Purkinje cell (primary cell): Measurements from ENCODE around the gene DPH5. TPM values are rescaled to one million over a fixed set of nuclear protein-coding genes. Genes with fewer than 3 reads are reported as not detected.

Source experiments
- polyA plus RNA-seq: library from polyadenylated mRNA; unstranded; fragments of >200 nt; fragmentation: Nextera tagmentation; gene quantifications from 2 replicates; pipeline ENCODE4 v1.2.1, GENCODE V29; 2014

DPH5 gene, protein sequence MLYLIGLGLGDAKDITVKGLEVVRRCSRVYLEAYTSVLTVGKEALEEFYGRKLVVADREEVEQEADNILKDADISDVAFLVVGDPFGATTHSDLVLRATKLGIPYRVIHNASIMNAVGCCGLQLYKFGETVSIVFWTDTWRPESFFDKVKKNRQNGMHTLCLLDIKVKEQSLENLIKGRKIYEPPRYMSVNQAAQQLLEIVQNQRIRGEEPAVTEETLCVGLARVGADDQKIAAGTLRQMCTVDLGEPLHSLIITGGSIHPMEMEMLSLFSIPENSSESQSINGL
- polyA plus RNA-seq, result 26.5 and 52.1 TPM in 2 replicates

DNA sequence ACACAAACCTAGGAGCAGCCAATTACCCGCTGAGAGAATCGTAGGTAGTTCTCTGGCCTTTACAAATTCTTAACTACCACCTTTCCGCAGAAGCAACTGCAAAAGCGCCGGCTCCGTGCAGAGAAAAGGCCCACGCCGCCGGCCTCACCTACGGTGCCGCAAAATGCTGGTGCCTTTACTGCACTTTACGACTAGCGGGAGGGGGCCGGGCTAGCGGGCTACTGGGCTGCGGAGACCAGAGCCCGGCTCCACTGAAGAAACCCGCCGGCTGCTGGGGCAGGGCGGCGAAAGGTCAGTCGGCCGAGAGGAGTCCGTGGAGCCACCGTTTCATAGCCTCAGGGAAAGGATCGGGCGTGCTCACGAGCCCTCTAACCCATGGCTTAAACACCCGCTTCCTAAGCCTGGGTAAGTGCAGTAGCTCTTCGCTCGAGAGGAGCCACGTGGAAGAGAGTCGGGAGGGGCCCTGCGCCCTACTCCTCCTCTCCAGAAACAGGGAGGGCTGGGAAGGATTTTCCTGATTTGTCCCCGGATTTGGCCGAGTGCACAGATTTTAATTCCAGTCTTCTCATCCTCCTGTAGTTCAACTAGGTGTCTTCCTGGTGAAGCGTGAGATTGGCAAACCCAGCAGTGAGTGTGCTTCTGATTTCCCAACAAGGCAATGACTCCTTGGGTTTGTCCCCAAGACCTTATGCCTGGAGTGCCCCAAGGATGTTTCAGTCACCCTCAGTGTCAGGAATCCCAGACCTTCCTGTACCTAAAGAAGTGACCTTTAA, at the start of gene DPH5:
Gene DPH5, minus strand, starts transcription at position 128 of the 773 bp plus-strand sequence. CDS start 341 bp downstream, outside the sequence.

Other genes starting within 250 kb of the DPH5 start
- gene EXTL2, start 130.9 kb downstream of the DPH5 start, polyA plus RNA-seq, result 190 and 198 TPM in 2 replicates
- 4.2 and 5.8 TPM in 2 replicates for gene SLC30A7, start 129.7 kb downstream of the DPH5 start, polyA plus RNA-seq
- gene S1PR1, start 211.2 kb upstream of the DPH5 start, polyA plus RNA-seq, result 24.9 and 36.8 TPM in 2 replicates